ENCODE measurements around the gene RHO.

GRCh38 chr3:129506231-129506742 is 22.2 kb upstream of the RHO start:
- TF ChIP-seq, protein P1, sequence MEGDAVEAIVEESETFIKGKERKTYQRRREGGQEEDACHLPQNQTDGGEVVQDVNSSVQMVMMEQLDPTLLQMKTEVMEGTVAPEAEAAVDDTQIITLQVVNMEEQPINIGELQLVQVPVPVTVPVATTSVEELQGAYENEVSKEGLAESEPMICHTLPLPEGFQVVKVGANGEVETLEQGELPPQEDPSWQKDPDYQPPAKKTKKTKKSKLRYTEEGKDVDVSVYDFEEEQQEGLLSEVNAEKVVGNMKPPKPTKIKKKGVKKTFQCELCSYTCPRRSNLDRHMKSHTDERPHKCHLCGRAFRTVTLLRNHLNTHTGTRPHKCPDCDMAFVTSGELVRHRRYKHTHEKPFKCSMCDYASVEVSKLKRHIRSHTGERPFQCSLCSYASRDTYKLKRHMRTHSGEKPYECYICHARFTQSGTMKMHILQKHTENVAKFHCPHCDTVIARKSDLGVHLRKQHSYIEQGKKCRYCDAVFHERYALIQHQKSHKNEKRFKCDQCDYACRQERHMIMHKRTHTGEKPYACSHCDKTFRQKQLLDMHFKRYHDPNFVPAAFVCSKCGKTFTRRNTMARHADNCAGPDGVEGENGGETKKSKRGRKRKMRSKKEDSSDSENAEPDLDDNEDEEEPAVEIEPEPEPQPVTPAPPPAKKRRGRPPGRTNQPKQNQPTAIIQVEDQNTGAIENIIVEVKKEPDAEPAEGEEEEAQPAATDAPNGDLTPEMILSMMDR (IDR thresholded peaks at IDR 0.05): no peak
- no peak for TF ChIP-seq POLR2A (IDR thresholded peaks at IDR 0.05)
- no peak for TF ChIP-seq POLR2AphosphoS5 (IDR thresholded peaks at IDR 0.05)

All from prostate gland (tissue), 2 donors.